ENCODE data around the gene DNAJA4. TPM values are rescaled to one million over a fixed set of nuclear protein-coding genes. Genes with fewer than 3 reads are reported as not detected.

The DNAJA4 gene
- total and polyA plus RNA-seq, 12 donors = 40.0 to 226 (median 150) TPM

- no peak for TF ChIP-seq CTCF (IDR thresholded peaks at IDR 0.05)
- no peak overlapping the region for H3K4me3 ChIP-seq
- intact Hi-C loops (cut with DNase I) = no loop called here
- H3K27me3 ChIP-seq = no peaks in the 10 kb centered on the region
- DNase-seq (no peak), ATAC-seq (no peak)
- peaks cover 0 to 18% (median 0%) of the 10 kb centered on the region in 9 donors for H3K4me1 ChIP-seq
- 95 to 96% methylated on average over 5 of the region's 5 CpGs for WGBS, 2 donors
- no peaks in the 10 kb centered on the region for H3K9me3 ChIP-seq
- H3K36me3 ChIP-seq = no peaks in the 10 kb centered on the region
- no peak overlapping the region for H3K27ac ChIP-seq
Measured at GRCh38 chr15:78324144-78324543, 59.8 kb downstream of the DNAJA4 start.

GRCh38 chr15:78325092-78325843 lies 60.9 kb downstream of the DNAJA4 start:
- DNase-seq (peak; percentile 21 to 33), ATAC-seq (peak in 6 of 8 donors; percentile 38 to 80 (median 68))
- WGBS, 2 donors = 60 to 61% methylated on average over 7 of the region's 7 CpGs
- TF ChIP-seq CTCF (IDR thresholded peaks at IDR 0.05) = no peak
- no peaks in the 10 kb centered on the region for H3K9me3 ChIP-seq
- H3K27ac ChIP-seq = peak overlapping the region in 1 of 10 donors; percentile 16
- intact Hi-C loops (cut with DNase I) = no loop called here
- no peak overlapping the region for H3K4me3 ChIP-seq
- no peaks in the 10 kb centered on the region for H3K27me3 ChIP-seq
- peaks cover 0 to 18% (median 0%) of the 10 kb centered on the region in 9 donors for H3K4me1 ChIP-seq
- H3K36me3 ChIP-seq = no peaks in the 10 kb centered on the region

- Histone ChIP-seq H3K9me3 (no peaks in the 10 kb centered on the region), H3K27ac (no peak overlapping the region), H3K36me3 (no peaks in the 10 kb centered on the region), H3K4me3 (no peak overlapping the region), H3K4me1 (peaks cover 0 to 12% (median 0%) of the 10 kb centered on the region in 9 donors), H3K27me3 (peaks cover 0 to 5% (median 0%) of the 10 kb centered on the region in 7 donors)
- DNase-seq (no peak), ATAC-seq (no peak)
- WGBS, 2 donors = 46 to 84% methylated on average over 1 of the region's 1 CpG
- intact Hi-C loops (cut with DNase I) = no loop called here
- no peak for TF ChIP-seq CTCF (IDR thresholded peaks at IDR 0.05)
Measured at GRCh38 chr15:78327466-78327865, 63.1 kb downstream of the DNAJA4 start.

GRCh38 chr15:78329625-78330024 lies 65.3 kb downstream of the DNAJA4 start:
- TF ChIP-seq CTCF (IDR thresholded peaks at IDR 0.05) = no peak

More at GRCh38 chr15:78329625-78330024, 65.3 kb downstream of the DNAJA4 start:
- H3K4me3 ChIP-seq = no peak overlapping the region
- H3K9me3 ChIP-seq = no peaks in the 10 kb centered on the region
- no peak for ATAC-seq
- no peaks in the 10 kb centered on the region for H3K36me3 ChIP-seq
- intact Hi-C loops (cut with DNase I) = no loop called here
- peaks cover 0 to 9% (median 0%) of the 10 kb centered on the region in 9 donors for H3K4me1 ChIP-seq
- no peak for DNase-seq
- H3K27me3 ChIP-seq = peaks cover 0 to 6% (median 0%) of the 10 kb centered on the region in 7 donors
- no peak overlapping the region for H3K27ac ChIP-seq
- WGBS, 2 donors = 53 to 65% methylated on average over 4 of the region's 4 CpGs

Other genes with a start within 250 kb of the DNAJA4 start
- gene TBC1D2B, start 186.9 kb upstream of the DNAJA4 start, total RNA-seq = 10 to 100 TPM in 5 of 10 donors, 1 to 10 TPM in 5; 6.3 to 20.8 (median 10.0) TPM
- gene TBC1D2B, start 186.9 kb upstream of the DNAJA4 start, polyA plus RNA-seq = 1 to 10 TPM; 4.7 to 7.6 TPM
- not detected for gene SH2D7, start 172.0 kb upstream of the DNAJA4 start, total RNA-seq
- not detected for gene SH2D7, start 172.0 kb upstream of the DNAJA4 start, polyA plus RNA-seq
- 10 to 100 TPM in 7 of 10 donors, 1 to 10 TPM in 3; 4.0 to 32.3 (median 17.1) TPM for gene CIB2, start 133.1 kb upstream of the DNAJA4 start, total RNA-seq
- gene CIB2, start 133.1 kb upstream of the DNAJA4 start, polyA plus RNA-seq = 1 to 10 TPM; 2.6 to 3.9 TPM
- gene IDH3A, start 115.2 kb upstream of the DNAJA4 start, total RNA-seq = 100 to 1,000 TPM; 315 to 509 (median 460) TPM
- 100 to 1,000 TPM; 110 to 125 TPM for gene IDH3A, start 115.2 kb upstream of the DNAJA4 start, polyA plus RNA-seq
- under 1 TPM in 2 of 10 donors, not detected in 8; 0.22 to 0.30 TPM for gene ACSBG1, start 30.0 kb upstream of the DNAJA4 start, total RNA-seq
- gene ACSBG1, start 30.0 kb upstream of the DNAJA4 start, polyA plus RNA-seq = under 1 TPM; 0.59 to 0.65 TPM
- gene SKIC8, start 35.0 kb downstream of the DNAJA4 start, total RNA-seq = 10 to 100 TPM; 24.0 to 32.8 (median 26.4) TPM
- 10 to 100 TPM; 33.8 to 37.0 TPM for gene SKIC8, start 35.0 kb downstream of the DNAJA4 start, polyA plus RNA-seq
- not detected for gene CRABP1, start 75.8 kb downstream of the DNAJA4 start, total RNA-seq
- not detected for gene CRABP1, start 75.8 kb downstream of the DNAJA4 start, polyA plus RNA-seq
- gene IREB2, start 173.7 kb downstream of the DNAJA4 start, total RNA-seq = 10 to 100 TPM; 27.1 to 39.8 (median 31.5) TPM
- gene IREB2, start 173.7 kb downstream of the DNAJA4 start, polyA plus RNA-seq = 1 to 10 TPM; 6.0 to 6.8 TPM
- 1 to 10 TPM; 4.3 to 7.7 (median 7.1) TPM for gene HYKK, start 243.0 kb downstream of the DNAJA4 start, total RNA-seq
- gene HYKK, start 243.0 kb downstream of the DNAJA4 start, polyA plus RNA-seq = 1 to 10 TPM; 2.2 to 3.6 TPM